MM.1S (cell line): ENCODE measurements around the gene PRKCE.

Source experiments
- DNase-seq: peaks from one replicate; pipeline ENCODE4 v3.0.0-alpha.2; 2015
- H2AFZ ChIP-seq: fragments of 300-600 bp; sonication (generic); 2 replicates; pipeline ENCODE4 v1.6.0; 2016; ENCODE audit warnings: antibody characterized with exemption, low read length
- H3F3A ChIP-seq: fragments of 300-600 bp; sonication (generic); 2 replicates; pipeline ENCODE4 v1.6.1; 2016; ENCODE audit warnings: mild to moderate bottlenecking, antibody characterized with exemption, low read length, moderate library complexity, mixed read lengths; ENCODE audit not compliant: insufficient read depth
- H3K27ac ChIP-seq: fragments of 300-600 bp; sonication (generic); 2 replicates; pipeline ENCODE4 v1.5.1; 2016; ENCODE audit warnings: mild to moderate bottlenecking, low read length
- H3K27me3 ChIP-seq: fragments of 300-600 bp; sonication (generic); replicated peaks from 2 replicates; pipeline ENCODE4 v1.6.0; 2016; ENCODE audit warnings: low read length; ENCODE audit not compliant: insufficient read depth
- H3K36me3 ChIP-seq: fragments of 300-600 bp; sonication (generic); replicated peaks from 2 replicates; pipeline ENCODE4 v1.6.1; 2016; ENCODE audit warnings: mild to moderate bottlenecking, low read length, mixed read lengths; ENCODE audit not compliant: insufficient read depth
- H3K4me1 ChIP-seq: fragments of 300-600 bp; sonication (generic); 2 replicates; pipeline ENCODE4 v1.6.1; 2016; ENCODE audit warnings: low read length, mixed read lengths
- H3K4me2 ChIP-seq: fragments of 300-600 bp; sonication (generic); 2 replicates; pipeline ENCODE4 v1.6.0; 2016; ENCODE audit warnings: low read depth, low read length
- H3K4me3 ChIP-seq: fragments of 300-600 bp; sonication (generic); 2 replicates; pipeline ENCODE4 v1.5.1; 2016; ENCODE audit warnings: low read length, mixed read lengths
- H3K79me2 ChIP-seq: fragments of 300-600 bp; sonication (generic); 2 replicates; pipeline ENCODE4 v1.6.1; 2016; ENCODE audit warnings: mixed run types, low read length, mixed read lengths
- H3K9ac ChIP-seq: fragments of 300-600 bp; sonication (generic); 2 replicates; pipeline ENCODE4 v1.6.1; 2016; ENCODE audit warnings: low read length, mixed read lengths
- H3K9me2 ChIP-seq: fragments of 300-600 bp; sonication (generic); replicated peaks from 2 replicates; pipeline ENCODE4 v1.6.1; 2016; ENCODE audit warnings: mild to moderate bottlenecking, low read length, mixed read lengths; ENCODE audit not compliant: insufficient read depth
- H3K9me3 ChIP-seq: fragments of 300-600 bp; sonication (generic); replicated peaks from 2 replicates; pipeline ENCODE4 v1.6.1; 2016; ENCODE audit warnings: mild to moderate bottlenecking, low read length, mixed read lengths; ENCODE audit not compliant: insufficient read depth
- H4K20me1 ChIP-seq: fragments of 300-600 bp; sonication (generic); 2 replicates; pipeline ENCODE4 v1.6.1; 2016; ENCODE audit warnings: mild to moderate bottlenecking, low read length, moderate library complexity, mixed read lengths; ENCODE audit not compliant: insufficient read depth
- EZH2 ChIP-seq: fragments of 300-600 bp; sonication (generic); optimal IDR thresholded peaks from 2 replicates; pipeline ENCODE3; 2017; ENCODE audit warnings: low read depth, mild to moderate bottlenecking, antibody characterized with exemption, low read length, mixed read lengths
- EZH2phosphoT487 ChIP-seq: fragments of 300-600 bp; sonication (generic); IDR thresholded peaks from 2 replicates; pipeline ENCODE4 v1.6.1; 2018; ENCODE audit warnings: antibody characterized with exemption, low read length
- TF ChIP-seq, protein P1 (sequence below): fragments of 300-600 bp; sonication (generic); IDR thresholded peaks from 2 replicates; pipeline ENCODE4 v1.5.1; 2016; ENCODE audit warnings: antibody characterized with exemption, low read length, mixed read lengths

Gene PRKCE

DNA sequence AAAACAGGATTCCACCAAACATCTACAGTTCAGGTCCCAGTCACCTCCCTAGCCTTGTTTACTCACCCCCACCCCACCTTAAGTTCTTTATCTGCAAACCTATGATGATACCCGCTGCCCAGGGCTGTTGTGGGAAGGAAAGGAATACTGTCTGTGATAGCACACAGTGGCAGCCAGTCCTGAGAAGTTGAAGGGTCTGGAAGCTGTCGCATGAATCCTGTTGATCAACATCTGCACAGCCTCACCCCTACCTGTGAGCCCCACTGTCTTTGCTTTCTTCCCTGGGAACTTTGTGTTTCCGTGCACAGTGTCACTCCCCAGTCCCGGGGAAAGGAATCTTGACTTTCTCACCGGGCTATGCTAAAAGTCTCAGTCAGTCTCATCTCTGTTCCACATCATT, 485.0 kb downstream of the PRKCE start:
- Histone ChIP-seq H3K27ac (no peak overlapping the region), H3K36me3 (no peaks in the 10 kb centered on the region), H3K9me3 (no peaks in the 10 kb centered on the region), H3K4me3 (no peak overlapping the region), H3K4me1 (no peaks in the 10 kb centered on the region), H3K79me2 (no peaks in the 10 kb centered on the region), H3K9ac (no peak overlapping the region), H4K20me1 (no peaks in the 10 kb centered on the region), H3F3A (no peaks in the 10 kb centered on the region), H2AFZ (no peak overlapping the region), H3K27me3 (no peaks in the 10 kb centered on the region), H3K4me2 (no peak overlapping the region), H3K9me2 (no peaks in the 10 kb centered on the region)
- no peak for DNase-seq
- TF ChIP-seq EZH2 (no peak), EZH2phosphoT487 (no peak)
- TF ChIP-seq, protein P1, sequence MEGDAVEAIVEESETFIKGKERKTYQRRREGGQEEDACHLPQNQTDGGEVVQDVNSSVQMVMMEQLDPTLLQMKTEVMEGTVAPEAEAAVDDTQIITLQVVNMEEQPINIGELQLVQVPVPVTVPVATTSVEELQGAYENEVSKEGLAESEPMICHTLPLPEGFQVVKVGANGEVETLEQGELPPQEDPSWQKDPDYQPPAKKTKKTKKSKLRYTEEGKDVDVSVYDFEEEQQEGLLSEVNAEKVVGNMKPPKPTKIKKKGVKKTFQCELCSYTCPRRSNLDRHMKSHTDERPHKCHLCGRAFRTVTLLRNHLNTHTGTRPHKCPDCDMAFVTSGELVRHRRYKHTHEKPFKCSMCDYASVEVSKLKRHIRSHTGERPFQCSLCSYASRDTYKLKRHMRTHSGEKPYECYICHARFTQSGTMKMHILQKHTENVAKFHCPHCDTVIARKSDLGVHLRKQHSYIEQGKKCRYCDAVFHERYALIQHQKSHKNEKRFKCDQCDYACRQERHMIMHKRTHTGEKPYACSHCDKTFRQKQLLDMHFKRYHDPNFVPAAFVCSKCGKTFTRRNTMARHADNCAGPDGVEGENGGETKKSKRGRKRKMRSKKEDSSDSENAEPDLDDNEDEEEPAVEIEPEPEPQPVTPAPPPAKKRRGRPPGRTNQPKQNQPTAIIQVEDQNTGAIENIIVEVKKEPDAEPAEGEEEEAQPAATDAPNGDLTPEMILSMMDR, result no peak

GRCh38 chr2:46136953-46137352, 485.5 kb downstream of the PRKCE start:
- Histone ChIP-seq H3K9me2 (no peaks in the 10 kb centered on the region), H3K9ac (no peak overlapping the region), H4K20me1 (no peaks in the 10 kb centered on the region), H3F3A (no peaks in the 10 kb centered on the region), H3K27ac (no peak overlapping the region), H3K4me3 (no peak overlapping the region), H3K27me3 (no peaks in the 10 kb centered on the region), H3K79me2 (no peaks in the 10 kb centered on the region), H3K36me3 (no peaks in the 10 kb centered on the region), H3K9me3 (no peaks in the 10 kb centered on the region), H2AFZ (no peak overlapping the region), H3K4me1 (no peaks in the 10 kb centered on the region), H3K4me2 (no peak overlapping the region)
- DNase-seq, result no peak
- no peak for TF ChIP-seq EZH2
- TF ChIP-seq EZH2phosphoT487, result no peak
- TF ChIP-seq, protein P1, result no peak

- Histone ChIP-seq H3K4me1 (no peaks in the 10 kb centered on the region), H3K36me3 (no peaks in the 10 kb centered on the region), H3K9me2 (no peaks in the 10 kb centered on the region), H3K9me3 (no peaks in the 10 kb centered on the region), H3K4me3 (no peak overlapping the region), H3K9ac (no peak overlapping the region), H3K27me3 (no peaks in the 10 kb centered on the region), H3F3A (no peaks in the 10 kb centered on the region), H4K20me1 (no peaks in the 10 kb centered on the region), H3K4me2 (no peak overlapping the region), H3K27ac (no peak overlapping the region), H2AFZ (no peak overlapping the region), H3K79me2 (no peaks in the 10 kb centered on the region)
- no peak for DNase-seq
- TF ChIP-seq, protein P1, result no peak
- TF ChIP-seq EZH2phosphoT487 (no peak), EZH2 (no peak)
Observed at GRCh38 chr2:46142546-46143428, 491.3 kb downstream of the PRKCE start.
